ENCODE data around the gene FAM25A. TPM values are rescaled to one million over a fixed set of nuclear protein-coding genes. Genes with fewer than 3 reads are reported as not detected.
"Not testable (repeated sequence)": the region's sequence is repeated elsewhere in the genome, so short reads cannot be mapped to it uniquely, and the experiment has no call there.

The FAM25A gene
- total RNA-seq, 2 donors from 2014 or later, result not detected

DNA sequence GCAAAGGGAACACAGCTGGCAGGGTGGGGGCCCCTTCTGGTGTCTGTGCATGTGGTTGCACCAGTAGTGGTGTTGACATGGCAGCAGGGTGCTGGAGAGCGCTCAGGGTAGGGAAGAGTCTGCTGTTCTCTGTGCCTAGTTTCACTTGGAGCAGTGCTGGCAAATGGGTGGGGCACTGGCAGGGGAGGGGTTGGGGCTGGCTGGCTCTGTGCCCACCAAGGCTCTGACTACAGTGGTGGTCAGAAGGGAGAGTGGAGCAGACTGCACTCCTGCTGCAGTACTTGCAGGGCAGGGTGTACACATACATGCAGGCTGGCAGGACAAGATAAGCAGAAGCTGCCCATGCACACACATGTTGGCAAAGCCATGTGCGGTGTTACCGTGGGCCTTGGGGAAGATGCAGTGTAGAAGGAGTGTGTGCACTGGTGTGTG is 18.2 kb downstream of the FAM25A start:
- Mint-ChIP-seq H3K36me3 (ENCODE audit: low read depth) (peaks cover 2% of the 10 kb centered on the region), H3K27me3 (ENCODE audit: insufficient read depth) (no peaks in the 10 kb centered on the region), H3K27ac (no peak overlapping the region), H3K4me1 (no peaks in the 10 kb centered on the region), H3K9me3 (peaks cover 24% of the 10 kb centered on the region), H3K4me3 (no peak overlapping the region)
- Histone ChIP-seq H3K9ac (ENCODE audit: extremely low read depth, low read length, poor library complexity, severe bottlenecking) (no peak overlapping the region), H3K4me3 (ENCODE audit: low read length) (no peak overlapping the region), H3K9me3 (ENCODE audit: control insufficient read depth, low read length) (peaks cover 22% of the 10 kb centered on the region), H3K4me1 (ENCODE audit: control insufficient read depth, insufficient read depth, low read length) (no peaks in the 10 kb centered on the region), H3K27ac (ENCODE audit: low read depth, low read length) (no peak overlapping the region), H3K36me3 (ENCODE audit: control insufficient read depth, insufficient read depth, low read length) (no peaks in the 10 kb centered on the region), H3K27me3 (ENCODE audit: control insufficient read depth, insufficient read depth, low read length, poor library complexity, severe bottlenecking) (no peaks in the 10 kb centered on the region)
- TF ChIP-seq, protein P1, sequence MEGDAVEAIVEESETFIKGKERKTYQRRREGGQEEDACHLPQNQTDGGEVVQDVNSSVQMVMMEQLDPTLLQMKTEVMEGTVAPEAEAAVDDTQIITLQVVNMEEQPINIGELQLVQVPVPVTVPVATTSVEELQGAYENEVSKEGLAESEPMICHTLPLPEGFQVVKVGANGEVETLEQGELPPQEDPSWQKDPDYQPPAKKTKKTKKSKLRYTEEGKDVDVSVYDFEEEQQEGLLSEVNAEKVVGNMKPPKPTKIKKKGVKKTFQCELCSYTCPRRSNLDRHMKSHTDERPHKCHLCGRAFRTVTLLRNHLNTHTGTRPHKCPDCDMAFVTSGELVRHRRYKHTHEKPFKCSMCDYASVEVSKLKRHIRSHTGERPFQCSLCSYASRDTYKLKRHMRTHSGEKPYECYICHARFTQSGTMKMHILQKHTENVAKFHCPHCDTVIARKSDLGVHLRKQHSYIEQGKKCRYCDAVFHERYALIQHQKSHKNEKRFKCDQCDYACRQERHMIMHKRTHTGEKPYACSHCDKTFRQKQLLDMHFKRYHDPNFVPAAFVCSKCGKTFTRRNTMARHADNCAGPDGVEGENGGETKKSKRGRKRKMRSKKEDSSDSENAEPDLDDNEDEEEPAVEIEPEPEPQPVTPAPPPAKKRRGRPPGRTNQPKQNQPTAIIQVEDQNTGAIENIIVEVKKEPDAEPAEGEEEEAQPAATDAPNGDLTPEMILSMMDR (conservative IDR thresholded peaks at IDR 0.05), result no peak
- no peak for DNase-seq
- 94 to 100% methylated on average over 2 to 3 of the region's 3 CpGs for WGBS, 2 experiments (ENCODE audit: insufficient coverage in 1 of 2, insufficient read length in 1 of 2)

DNA sequence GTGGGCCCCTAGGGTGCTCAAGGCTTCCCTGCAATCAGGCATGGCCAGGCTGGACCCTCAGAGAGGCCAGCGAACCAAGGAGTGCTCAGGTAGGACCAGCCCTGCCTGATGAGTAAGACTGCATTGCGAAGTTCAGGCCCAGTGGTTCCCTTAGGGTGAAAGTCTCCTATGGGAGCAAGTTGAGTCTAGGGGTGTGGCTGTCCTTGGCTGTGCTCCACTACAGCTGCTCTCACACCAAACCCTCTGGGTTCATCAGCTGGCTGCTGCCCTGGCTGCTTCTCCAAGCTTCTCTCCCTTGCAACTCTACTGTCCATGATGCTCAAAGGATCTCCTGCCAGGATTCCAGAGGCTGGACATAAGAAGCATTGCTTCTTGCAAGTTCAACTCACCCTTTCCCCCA is 18.7 kb downstream of the FAM25A start:
- 88 to 100% methylated on average over 1 to 2 of the region's 2 CpGs for WGBS, 2 experiments (ENCODE audit: insufficient coverage in 1 of 2, insufficient read length in 1 of 2)
- Histone ChIP-seq H3K36me3 (ENCODE audit: control insufficient read depth, insufficient read depth, low read length) (no peaks in the 10 kb centered on the region), H3K4me1 (ENCODE audit: control insufficient read depth, insufficient read depth, low read length) (no peaks in the 10 kb centered on the region), H3K4me3 (ENCODE audit: low read length) (no peak overlapping the region), H3K27ac (ENCODE audit: low read depth, low read length) (no peak overlapping the region), H3K9ac (ENCODE audit: extremely low read depth, low read length, poor library complexity, severe bottlenecking) (no peak overlapping the region), H3K27me3 (ENCODE audit: control insufficient read depth, insufficient read depth, low read length, poor library complexity, severe bottlenecking) (no peaks in the 10 kb centered on the region), H3K9me3 (ENCODE audit: control insufficient read depth, low read length) (peaks cover 18% of the 10 kb centered on the region)
- Mint-ChIP-seq H3K36me3 (ENCODE audit: low read depth) (peaks cover 4% of the 10 kb centered on the region), H3K27ac (no peak overlapping the region), H3K27me3 (ENCODE audit: insufficient read depth) (no peaks in the 10 kb centered on the region), H3K4me1 (no peaks in the 10 kb centered on the region), H3K4me3 (no peak overlapping the region), H3K9me3 (peaks cover 21% of the 10 kb centered on the region)
- DNase-seq, result no peak
- TF ChIP-seq, protein P1 (conservative IDR thresholded peaks at IDR 0.05), result no peak

DNA sequence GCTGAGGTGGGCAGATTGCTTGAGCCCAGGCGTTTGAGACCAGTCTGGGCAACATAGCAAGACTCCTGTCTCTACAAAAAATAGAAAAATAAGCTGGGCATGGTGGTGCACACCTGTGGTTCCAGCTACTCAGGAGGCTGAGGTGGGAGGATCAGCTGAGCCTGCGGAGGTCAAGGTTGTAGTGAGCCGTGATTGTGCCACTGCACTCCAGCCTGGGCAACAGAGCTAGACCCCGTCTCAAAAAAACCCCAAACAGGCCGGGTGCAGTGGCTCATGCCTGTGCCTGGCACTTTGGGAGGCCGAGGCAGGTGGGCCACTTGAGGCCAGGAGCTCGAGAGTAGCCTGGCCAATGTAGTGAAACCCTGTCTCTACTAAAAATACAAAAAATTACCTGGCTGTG is 23.5 kb downstream of the FAM25A start:
- not testable (repeated sequence) for H3K27me3 Mint-ChIP-seq (ENCODE audit: insufficient read depth); H3K9me3 Mint-ChIP-seq; H3K27ac Mint-ChIP-seq; H3K27ac ChIP-seq (ENCODE audit: low read depth, low read length); H3K4me3 Mint-ChIP-seq; H3K9ac ChIP-seq (ENCODE audit: extremely low read depth, low read length, poor library complexity, severe bottlenecking); DNase-seq; H3K4me3 ChIP-seq (ENCODE audit: low read length); H3K4me1 Mint-ChIP-seq; H3K27me3 ChIP-seq (ENCODE audit: control insufficient read depth, insufficient read depth, low read length, poor library complexity, severe bottlenecking); H3K9me3 ChIP-seq (ENCODE audit: control insufficient read depth, low read length); H3K4me1 ChIP-seq (ENCODE audit: control insufficient read depth, insufficient read depth, low read length)
- 86 to 89% methylated on average over 6 to 7 of the region's 7 CpGs for WGBS, 2 experiments (ENCODE audit: insufficient coverage in 1 of 2, insufficient read length in 1 of 2)
- peaks cover 14% of the 10 kb centered on the region for H3K36me3 ChIP-seq (ENCODE audit: control insufficient read depth, insufficient read depth, low read length)
- H3K36me3 Mint-ChIP-seq (ENCODE audit: low read depth), result peaks cover 25% of the 10 kb centered on the region

DNA sequence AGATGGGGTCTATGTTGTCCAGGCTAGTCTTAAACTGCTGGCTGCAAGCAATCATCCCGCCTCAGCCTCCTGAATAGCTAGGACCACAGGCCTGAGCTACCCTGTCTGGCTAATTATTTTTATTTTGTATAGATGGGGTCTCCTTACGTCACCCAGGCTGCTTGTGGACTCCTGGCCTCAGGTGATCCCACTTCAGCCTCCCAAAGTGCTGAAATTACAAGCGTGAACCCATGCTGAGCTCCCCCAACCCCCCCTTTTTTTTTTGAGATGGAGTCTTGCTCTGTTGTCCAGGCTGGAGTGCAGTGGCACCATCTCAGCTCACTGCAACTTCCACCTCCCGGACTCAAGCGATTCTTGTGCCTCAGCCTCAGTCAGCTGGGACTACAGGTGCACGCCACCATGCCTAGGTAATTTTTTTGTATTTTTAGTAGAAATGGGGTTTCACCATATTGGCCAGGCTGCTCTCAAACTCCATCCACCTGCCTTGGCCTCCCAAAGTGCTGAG is 25.4 kb downstream of the FAM25A start:
- DNase-seq, result no peak
- Mint-ChIP-seq H3K27me3 (ENCODE audit: insufficient read depth) (no peaks in the 10 kb centered on the region), H3K9me3 (no peaks in the 10 kb centered on the region), H3K27ac (no peak overlapping the region), H3K4me3 (no peak overlapping the region), H3K4me1 (no peaks in the 10 kb centered on the region), H3K36me3 (ENCODE audit: low read depth) (peaks cover 40% of the 10 kb centered on the region)
- Histone ChIP-seq H3K27me3 (ENCODE audit: control insufficient read depth, insufficient read depth, low read length, poor library complexity, severe bottlenecking) (no peaks in the 10 kb centered on the region), H3K4me3 (ENCODE audit: low read length) (no peak overlapping the region), H3K27ac (ENCODE audit: low read depth, low read length) (no peak overlapping the region), H3K4me1 (ENCODE audit: control insufficient read depth, insufficient read depth, low read length) (no peaks in the 10 kb centered on the region), H3K9ac (ENCODE audit: extremely low read depth, low read length, poor library complexity, severe bottlenecking) (no peak overlapping the region), H3K36me3 (ENCODE audit: control insufficient read depth, insufficient read depth, low read length) (peaks cover 19% of the 10 kb centered on the region), H3K9me3 (ENCODE audit: control insufficient read depth, low read length) (no peaks in the 10 kb centered on the region)
- TF ChIP-seq, protein P1 (conservative IDR thresholded peaks at IDR 0.05), result no peak
- WGBS, 2 experiments (ENCODE audit: insufficient coverage in 1 of 2, insufficient read length in 1 of 2), result 93 to 95% methylated on average over 3 to 6 of the region's 6 CpGs

Data from endodermal cell (in vitro differentiated cells).